ENCODE measurements around the gene NKAIN1. TPM values are rescaled to one million over a fixed set of nuclear protein-coding genes. Genes with fewer than 3 reads are reported as not detected.

Gene NKAIN1
- total RNA-seq, 3 donors from 2014 or later (not counting 1 experiment from before 2014, with no cell fraction given), result not detected

DNA sequence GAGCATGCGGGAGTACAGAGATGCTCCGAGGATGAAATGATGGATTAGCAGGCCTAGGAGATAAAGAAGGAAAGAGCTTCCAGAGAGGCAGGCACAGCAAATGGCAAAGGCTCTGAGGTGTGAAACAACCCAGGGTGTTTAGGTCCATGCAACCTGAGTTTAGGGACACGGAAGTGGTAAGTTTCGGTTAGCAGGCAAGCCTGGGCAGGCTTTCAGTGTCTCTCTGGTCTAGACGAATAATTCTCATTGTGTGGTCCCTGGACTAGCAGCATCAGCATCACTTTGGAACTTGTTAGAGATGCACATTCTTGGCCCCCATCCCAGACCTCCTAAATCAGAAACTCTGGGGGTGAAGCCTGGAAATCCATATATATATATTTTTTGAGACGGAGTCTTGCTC is 18.6 kb downstream of the NKAIN1 start:
- WGBS (ENCODE audit: insufficient coverage), result 91% methylated on average over 6 of the region's 6 CpGs

DNA sequence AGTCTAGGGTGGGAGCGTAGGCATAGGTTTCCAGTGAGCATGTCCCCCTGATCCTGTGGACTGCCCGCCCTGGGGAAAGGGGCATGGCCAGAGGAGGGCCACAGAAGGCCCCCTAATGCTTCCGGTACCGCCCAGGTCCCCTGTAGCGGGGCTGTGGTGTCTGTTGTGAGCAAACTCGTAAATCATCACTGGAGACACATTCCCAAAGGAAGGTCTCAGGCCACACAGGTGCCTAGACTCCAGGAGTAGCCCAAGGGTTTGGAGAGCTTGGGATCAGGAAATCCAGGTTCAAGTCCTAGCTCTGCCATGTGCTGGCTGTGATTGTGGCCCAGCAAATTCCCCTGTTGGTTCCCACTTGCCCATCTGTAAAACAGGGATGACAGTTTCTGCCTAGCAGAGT is 20.2 kb downstream of the NKAIN1 start:
- H3K27me3 ChIP-seq (ENCODE audit: control insufficient read depth, insufficient read depth, low read length), result no peaks in the 10 kb centered on the region
- Mint-ChIP-seq H3K27ac (no peak overlapping the region), H3K4me3 (no peak overlapping the region), H3K4me1 (no peaks in the 10 kb centered on the region), H3K36me3 (no peaks in the 10 kb centered on the region), H3K9me3 (no peaks in the 10 kb centered on the region), H3K27me3 (ENCODE audit: low read depth in 2 of 2) (peaks cover 0 to under 1% of the 10 kb centered on the region in 2 donors)
- intact Hi-C loops (cut with micrococcal nuclease), result no loop called here
- ATAC-seq (no peak), DNase-seq (no peak)
- no peak overlapping the region for H3K4me3 ChIP-seq (ENCODE audit: low read length)
- no peaks in the 10 kb centered on the region for H3K36me3 ChIP-seq (ENCODE audit: control insufficient read depth, insufficient read depth, low read length)
- H3K27ac ChIP-seq (ENCODE audit: low read length), result no peak overlapping the region
- no peaks in the 10 kb centered on the region for H3K9me3 ChIP-seq (ENCODE audit: control insufficient read depth, insufficient read depth, low read length)
- no peaks in the 10 kb centered on the region for H3K4me1 ChIP-seq (ENCODE audit: control insufficient read depth, insufficient read depth, low read length)
- WGBS (ENCODE audit: insufficient coverage), result 90% methylated on average over 6 of the region's 6 CpGs
- TF ChIP-seq CTCF (IDR thresholded peaks at IDR 0.05), result no peak

More for the DNA sequence above, 18.6 kb downstream of the NKAIN1 start:
- no peaks in the 10 kb centered on the region for H3K36me3 ChIP-seq (ENCODE audit: control insufficient read depth, insufficient read depth, low read length)
- no peaks in the 10 kb centered on the region for H3K36me3 Mint-ChIP-seq
- DNase-seq, result no peak
- no peaks in the 10 kb centered on the region for H3K9me3 ChIP-seq (ENCODE audit: control insufficient read depth, insufficient read depth, low read length)
- no peak overlapping the region for H3K27ac ChIP-seq (ENCODE audit: low read length)
- no peak for TF ChIP-seq CTCF (IDR thresholded peaks at IDR 0.05)
- intact Hi-C loops (cut with micrococcal nuclease), result no loop called here
- no peak for ATAC-seq
- H3K4me3 Mint-ChIP-seq, result no peak overlapping the region
- no peak overlapping the region for H3K4me3 ChIP-seq (ENCODE audit: low read length)
- no peaks in the 10 kb centered on the region for H3K4me1 ChIP-seq (ENCODE audit: control insufficient read depth, insufficient read depth, low read length)
- H3K27me3 ChIP-seq (ENCODE audit: control insufficient read depth, insufficient read depth, low read length), result no peaks in the 10 kb centered on the region
- no peaks in the 10 kb centered on the region for H3K27me3 Mint-ChIP-seq (ENCODE audit: low read depth in 2 of 2)
- no peak overlapping the region for H3K27ac Mint-ChIP-seq
- no peaks in the 10 kb centered on the region for H3K4me1 Mint-ChIP-seq
- H3K9me3 Mint-ChIP-seq, result no peaks in the 10 kb centered on the region

DNA sequence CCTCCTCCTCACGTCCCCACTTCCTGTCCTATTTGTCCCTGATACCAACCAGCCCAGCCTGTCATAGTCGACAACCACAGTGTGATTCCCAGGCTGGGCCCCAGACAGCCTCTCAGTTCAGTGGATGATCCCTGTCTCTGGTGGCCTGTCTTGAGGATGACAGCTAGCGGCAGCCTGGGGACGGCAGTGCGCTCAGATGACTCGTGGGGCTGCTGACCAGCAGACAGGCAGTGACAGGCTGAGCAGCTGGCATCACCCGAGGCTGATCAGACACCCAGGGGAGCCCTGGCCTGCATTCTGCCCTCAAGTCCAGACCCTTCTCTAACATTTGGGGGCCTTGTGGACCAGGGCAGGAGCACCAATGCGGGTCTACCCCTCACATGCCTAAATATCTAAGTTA is 21.0 kb downstream of the NKAIN1 start:
- WGBS (ENCODE audit: insufficient coverage), result 84% methylated on average over 8 of the region's 8 CpGs
- TF ChIP-seq CTCF (IDR thresholded peaks at IDR 0.05), result no peak
- Mint-ChIP-seq H3K4me3 (no peak overlapping the region), H3K9me3 (no peaks in the 10 kb centered on the region), H3K27me3 (ENCODE audit: low read depth in 2 of 2) (peaks cover 0 to 2% of the 10 kb centered on the region in 2 donors), H3K36me3 (no peaks in the 10 kb centered on the region), H3K4me1 (no peaks in the 10 kb centered on the region), H3K27ac (no peak overlapping the region)
- Histone ChIP-seq H3K9me3 (ENCODE audit: control insufficient read depth, insufficient read depth, low read length) (no peaks in the 10 kb centered on the region), H3K4me1 (ENCODE audit: control insufficient read depth, insufficient read depth, low read length) (no peaks in the 10 kb centered on the region), H3K4me3 (ENCODE audit: low read length) (no peak overlapping the region), H3K36me3 (ENCODE audit: control insufficient read depth, insufficient read depth, low read length) (no peaks in the 10 kb centered on the region), H3K27ac (ENCODE audit: low read length) (no peak overlapping the region), H3K27me3 (ENCODE audit: control insufficient read depth, insufficient read depth, low read length) (no peaks in the 10 kb centered on the region)
- intact Hi-C loops (cut with micrococcal nuclease), result no loop called here
- DNase-seq, result no peak
- ATAC-seq, result no peak

GRCh38 chr1:31216016-31216415 is 23.7 kb downstream of the NKAIN1 start:
- Histone ChIP-seq H3K27ac (ENCODE audit: low read length) (no peak overlapping the region), H3K4me3 (ENCODE audit: low read length) (no peak overlapping the region), H3K4me1 (ENCODE audit: control insufficient read depth, insufficient read depth, low read length) (no peaks in the 10 kb centered on the region), H3K27me3 (ENCODE audit: control insufficient read depth, insufficient read depth, low read length) (no peaks in the 10 kb centered on the region), H3K9me3 (ENCODE audit: control insufficient read depth, insufficient read depth, low read length) (no peaks in the 10 kb centered on the region), H3K36me3 (ENCODE audit: control insufficient read depth, insufficient read depth, low read length) (no peaks in the 10 kb centered on the region)
- TF ChIP-seq CTCF (IDR thresholded peaks at IDR 0.05), result no peak
- DNase-seq (no peak), ATAC-seq (no peak)
- Mint-ChIP-seq H3K9me3 (no peaks in the 10 kb centered on the region), H3K27me3 (ENCODE audit: low read depth in 2 of 2) (peaks cover 2 to 4% of the 10 kb centered on the region in 2 donors), H3K4me3 (no peak overlapping the region), H3K4me1 (no peaks in the 10 kb centered on the region), H3K27ac (no peak overlapping the region), H3K36me3 (no peaks in the 10 kb centered on the region)
- 36% methylated on average over 10 of the region's 10 CpGs for WGBS (ENCODE audit: insufficient coverage)
- intact Hi-C loops (cut with micrococcal nuclease), result no loop called here
